ENCODE measurements around the gene CAPN13. TPM values are rescaled to one million over a fixed set of nuclear protein-coding genes. Genes with fewer than 3 reads are reported as not detected.
A peak's percentile ranks its signal among the peaks of the same experiment; 100 is the strongest.

The CAPN13 gene
- total RNA-seq, 1 donor from 2014 or later = not detected

- Histone ChIP-seq H3K4me1 (no peaks in the 10 kb centered on the region), H3K27ac (no peak overlapping the region), H3K4me2 (no peak overlapping the region), H3K36me3 (no peaks in the 10 kb centered on the region), H3K27me3 (no peaks in the 10 kb centered on the region), H2AFZ (replicated peaks) (no peak overlapping the region), H3K9ac (no peak overlapping the region), H3F3A (ENCODE audit: low read depth) (no peaks in the 10 kb centered on the region), H3K4me3 (no peak overlapping the region), H3K9me3 (ENCODE audit: low read depth) (no peaks in the 10 kb centered on the region), H3K79me2 (ENCODE audit: low read depth) (no peaks in the 10 kb centered on the region), H4K20me1 (ENCODE audit: low read depth) (no peaks in the 10 kb centered on the region)
- Mint-ChIP-seq H3K9me3 (no peaks in the 10 kb centered on the region), H3K27me3 (ENCODE audit: insufficient read depth, low read depth) (peaks cover 2% of the 10 kb centered on the region), H3K36me3 (no peaks in the 10 kb centered on the region), H3K27ac (no peak overlapping the region), H3K4me1 (peaks cover 9% of the 10 kb centered on the region), H3K4me3 (no peak overlapping the region)
- no peak for DNase-seq (ENCODE audit: low spot score)
- no peak for TF ChIP-seq EZH2phosphoT487 (IDR thresholded peaks at IDR 0.05)
- no peak for TF ChIP-seq CTCF (IDR thresholded peaks at IDR 0.05)
- no peak for TF ChIP-seq EZH2 (IDR thresholded peaks at IDR 0.05)
Measured at GRCh38 chr2:30768036-30768686, 39.1 kb downstream of the CAPN13 start.

- H3K27ac Mint-ChIP-seq = no peak overlapping the region
- no peak overlapping the region for H2AFZ ChIP-seq (replicated peaks)
- H3K79me2 ChIP-seq (ENCODE audit: low read depth) = no peaks in the 10 kb centered on the region
- H3K9me3 ChIP-seq (ENCODE audit: low read depth) = no peaks in the 10 kb centered on the region
- no peaks in the 10 kb centered on the region for H3K9me3 Mint-ChIP-seq
- H3K4me1 Mint-ChIP-seq = peaks cover 9% of the 10 kb centered on the region
- H3K9ac ChIP-seq = no peak overlapping the region
- H3K27ac ChIP-seq = no peak overlapping the region
- H3K27me3 Mint-ChIP-seq (ENCODE audit: insufficient read depth, low read depth) = no peaks in the 10 kb centered on the region
- no peaks in the 10 kb centered on the region for H4K20me1 ChIP-seq (ENCODE audit: low read depth)
- no peaks in the 10 kb centered on the region for H3K36me3 Mint-ChIP-seq
- no peak for TF ChIP-seq EZH2 (IDR thresholded peaks at IDR 0.05)
- no peak for TF ChIP-seq EZH2phosphoT487 (IDR thresholded peaks at IDR 0.05)
- TF ChIP-seq CTCF (IDR thresholded peaks at IDR 0.05) = no peak
- no peak overlapping the region for H3K4me3 ChIP-seq
- no peaks in the 10 kb centered on the region for H3K36me3 ChIP-seq
- no peaks in the 10 kb centered on the region for H3K4me1 ChIP-seq
- H3K4me3 Mint-ChIP-seq = no peak overlapping the region
- no peak for DNase-seq (ENCODE audit: low spot score)
- H3K4me2 ChIP-seq = no peak overlapping the region
- no peaks in the 10 kb centered on the region for H3K27me3 ChIP-seq
- H3F3A ChIP-seq (ENCODE audit: low read depth) = no peaks in the 10 kb centered on the region
Measured at GRCh38 chr2:30766666-30767065, 40.6 kb downstream of the CAPN13 start.

GRCh38 chr2:30765876-30766470 lies 41.3 kb downstream of the CAPN13 start:
- Histone ChIP-seq H3K4me3 (no peak overlapping the region), H3K36me3 (no peaks in the 10 kb centered on the region), H3F3A (ENCODE audit: low read depth) (no peaks in the 10 kb centered on the region), H3K79me2 (ENCODE audit: low read depth) (no peaks in the 10 kb centered on the region), H3K27me3 (no peaks in the 10 kb centered on the region), H3K9me3 (ENCODE audit: low read depth) (no peaks in the 10 kb centered on the region), H4K20me1 (ENCODE audit: low read depth) (no peaks in the 10 kb centered on the region), H3K4me1 (no peaks in the 10 kb centered on the region), H3K4me2 (no peak overlapping the region), H3K27ac (no peak overlapping the region), H2AFZ (replicated peaks) (no peak overlapping the region), H3K9ac (no peak overlapping the region)
- Mint-ChIP-seq H3K36me3 (no peaks in the 10 kb centered on the region), H3K4me3 (no peak overlapping the region), H3K9me3 (no peaks in the 10 kb centered on the region), H3K27ac (peak overlapping the region; percentile 47), H3K4me1 (peaks cover 9% of the 10 kb centered on the region), H3K27me3 (ENCODE audit: insufficient read depth, low read depth) (peaks cover 2% of the 10 kb centered on the region)
- no peak for TF ChIP-seq EZH2 (IDR thresholded peaks at IDR 0.05)
- TF ChIP-seq CTCF (IDR thresholded peaks at IDR 0.05) = no peak
- TF ChIP-seq EZH2phosphoT487 (IDR thresholded peaks at IDR 0.05) = no peak
- no peak for DNase-seq (ENCODE audit: low spot score)
